Left cardiac atrium (tissue), 4 donors: ENCODE results near the gene PSD. TPM values are rescaled to one million over a fixed set of nuclear protein-coding genes. Genes with fewer than 3 reads are reported as not detected.

ENCODE experiments used
- ATAC-seq, 2 donors: fragments of 200-7000 bp; cut with Tn5 transposase; one replicate each; pipeline ENCODE4 v1.9.1; 2020; ENCODE audit warnings: mild to moderate bottlenecking in 2 of 2, moderate library complexity in 2 of 2
- DNase-seq: peaks from one replicate; pipeline ENCODE4 v3.0.0-alpha.2; 2020
- intact Hi-C, 2 donors: fragments of 100-400 bp; cut with DNase I; formaldehyde crosslinking; loops; one replicate each; pipeline versions ENCODE4 v1.14.1 to v1.15.1; 2022 to 2023
- microRNA-seq, 2 donors: library from miRNA; unstranded; fragments of <30 nt; microRNA quantifications; one replicate each; pipeline ENCODE4 v1.2.0, GENCODE V29; 2020
- total RNA-seq, 2 donors: library from RNA; stranded (reverse); fragmentation: NEBNext Ultra II Directional; extraction: Animal tissue kit (Norgen Biotek cat#: 25700); gene quantifications; one replicate each; pipeline ENCODE4 v1.2.1, GENCODE V29; 2021
- donor health status: DM: no; HTN: yes; CAD: no.
- donor health status: DM: no; HTN: yes; CAD: no; lungs with severe emphysema.
- donor health status: DM: yes; HTN: yes; CAD: no.
- donor health status: Dilated cardiomyopathy.

Gene PSD
- total RNA-seq, 2 donors from 2014 or later = 2.3 to 3.4 TPM

- no peak for DNase-seq
- no peak for ATAC-seq
- intact Hi-C loops = no loop called here
These were observed 50.5 kb downstream of the PSD start for GRCh38 chr10:102368077-102368476.

- ATAC-seq (no peak), DNase-seq (no peak)
- intact Hi-C loops = no loop called here
These were observed 51.1 kb downstream of the PSD start for GRCh38 chr10:102367441-102367840.

GRCh38 chr10:102358712-102359382 lies 59.7 kb downstream of the PSD start:
- DNase-seq = no peak
- intact Hi-C loops = no loop called here
- ATAC-seq = no peak

- DNase-seq = no peak
- no peak for ATAC-seq
- intact Hi-C loops = loop anchor here in 1 of 2 donors (5.0 kb wide), 1 partner anchor 187 kb away; no protein-coding TSS in a partner anchor
These were observed 64.1 kb downstream of the PSD start for GRCh38 chr10:102354451-102354850.

Small RNAs within 50 kb of the gene (microRNA-seq; reads per million reads assigned to microRNA genes)
- 1,228 to 1,710 reads per million in 2 donors for gene MIR146B

Other genes starting within 250 kb of the PSD start
- gene ELOVL3, start 192.5 kb downstream of the PSD start, total RNA-seq = 1 to 10 TPM in 1 of 2 donors, not detected in 1; 1.3 TPM
- not detected for gene PITX3, start 177.3 kb downstream of the PSD start, total RNA-seq
- gene GBF1, start 173.3 kb downstream of the PSD start, total RNA-seq = 10 to 100 TPM; 27.6 to 32.4 TPM
- gene NFKB2, start 23.1 kb downstream of the PSD start, total RNA-seq = 10 to 100 TPM; 16.1 to 24.9 TPM
- gene FBXL15, start 2.1 kb upstream of the PSD start, total RNA-seq = 10 to 100 TPM; 13.1 to 14.0 TPM
- 10 to 100 TPM; 61.8 to 66.3 TPM for gene CUEDC2, start 13.8 kb upstream of the PSD start, total RNA-seq
- gene C10orf95, start 32.8 kb upstream of the PSD start, total RNA-seq = not detected
- gene ACTR1A, start 83.9 kb upstream of the PSD start, total RNA-seq = 100 to 1,000 TPM in 1 of 2 donors, 10 to 100 TPM in 1; 89.2 to 101 TPM
- gene SUFU, start 85.2 kb upstream of the PSD start, total RNA-seq = 1 to 10 TPM; 6.6 to 9.2 TPM
- 100 to 1,000 TPM; 104 to 108 TPM for gene TRIM8, start 225.7 kb upstream of the PSD start, total RNA-seq